Measurements from ENCODE around the gene TBX4. TPM values are rescaled to one million over a fixed set of nuclear protein-coding genes. Genes with fewer than 3 reads are reported as not detected.

TBX4 gene
- total RNA-seq, 1 experiment from 2014 or later, result not detected

GRCh38 chr17:61460796-61461585, 8.8 kb downstream of the TBX4 start:
- Mint-ChIP-seq H3K9me3 (peaks cover 4 to 5% of the 10 kb centered on the region in 2 experiments), H3K4me3 (no peak overlapping the region), H3K27ac (no peak overlapping the region), H3K36me3 (ENCODE audit: insufficient read depth in 1 of 3, low read depth in 3 of 3) (peaks cover 0 to 1% (median 0%) of the 10 kb centered on the region in 3 experiments; a peak in 2 of 7 replicates), H3K4me1 (peaks cover 27 to 46% of the 10 kb centered on the region in 2 experiments), H3K27me3 (ENCODE audit: low read depth) (peaks cover 99% of the 10 kb centered on the region)
- Histone ChIP-seq H2AK5ac (ENCODE audit: insufficient read length, low read length) (no peak overlapping the region), H3K14ac (ENCODE audit: insufficient read depth, low read length) (no peak overlapping the region), H4K91ac (ENCODE audit: insufficient read length, low read depth, low read length) (no peak overlapping the region), H4K8ac (replicated peaks; ENCODE audit: insufficient read length, low read depth, low read length) (no peak overlapping the region), H3K23me2 (ENCODE audit: insufficient read length, low read depth, low read length, poor library complexity, severe bottlenecking) (no peaks in the 10 kb centered on the region), H4K5ac (ENCODE audit: insufficient read length, low read depth, low read length) (no peak overlapping the region), H2BK15ac (ENCODE audit: low read depth, low read length) (no peak overlapping the region), H3K4me1 (ENCODE audit: insufficient read depth, low read length) (no peaks in the 10 kb centered on the region; the same call in 1 of the 2 replicates), H3K4me2 (ENCODE audit: insufficient read depth, insufficient read length, low read length) (no peak overlapping the region), H3K18ac (ENCODE audit: insufficient read length, low read depth, low read length) (no peak overlapping the region), H3K27me3 (ENCODE audit: insufficient read depth, low read length) (peaks cover 88% of the 10 kb centered on the region), H3K79me2 (ENCODE audit: insufficient read depth, low read length) (no peaks in the 10 kb centered on the region), H3T11ph (ENCODE audit: low read length) (no peak overlapping the region), H2BK12ac (ENCODE audit: insufficient read length, low read depth, low read length) (no peak overlapping the region), H3K79me1 (ENCODE audit: insufficient read depth, low read depth, low read length, poor library complexity, severe bottlenecking) (no peaks in the 10 kb centered on the region), H4K20me1 (ENCODE audit: control insufficient read depth, insufficient read depth, insufficient read length) (peaks cover 2% of the 10 kb centered on the region), H3K27ac (ENCODE audit: insufficient read length, low read depth, low read length) (no peak overlapping the region), H3K9ac (ENCODE audit: extremely low read depth, insufficient read length, low read length) (no peak overlapping the region), H3K56ac (ENCODE audit: insufficient read length, low read depth, low read length) (no peak overlapping the region), H2BK120ac (ENCODE audit: low read depth, low read length, poor library complexity, severe bottlenecking) (no peak overlapping the region), H3K9me3 (ENCODE audit: control insufficient read depth, low read depth, low read length) (no peaks in the 10 kb centered on the region), H2BK5ac (ENCODE audit: insufficient read length, low read length) (no peak overlapping the region), H2BK20ac (ENCODE audit: low read depth, low read length, poor library complexity, severe bottlenecking) (no peak overlapping the region), H2AFZ (ENCODE audit: low read length) (no peak overlapping the region), H3K4ac (ENCODE audit: low read depth, low read length) (no peak overlapping the region), H3K23ac (ENCODE audit: insufficient read length, low read depth, low read length) (no peak overlapping the region)
- no peak for DNase-seq
- no peak for TF ChIP-seq CTCF (conservative IDR thresholded peaks at IDR 0.05)
- no CpG with 5 or more reads among the region's 12 CpGs for WGBS (ENCODE audit: extremely low coverage, insufficient read length, low lambda C conversion rate)

Measured in H9 (cell line).